HL-60/S4 treated with retinoic acid at 250 ng/mL for 4 days and 3 days (cell line): ENCODE measurements around the gene ADGRG1.

Experiments used
- in situ Hi-C: fragments of 300-500 bp; cut with MboI; formaldehyde crosslinking; loops from 2 replicates; pipeline ENCODE4 v1.7.0; 2022; ENCODE audit warnings: low sequenced_read_pairs

Gene ADGRG1

DNA sequence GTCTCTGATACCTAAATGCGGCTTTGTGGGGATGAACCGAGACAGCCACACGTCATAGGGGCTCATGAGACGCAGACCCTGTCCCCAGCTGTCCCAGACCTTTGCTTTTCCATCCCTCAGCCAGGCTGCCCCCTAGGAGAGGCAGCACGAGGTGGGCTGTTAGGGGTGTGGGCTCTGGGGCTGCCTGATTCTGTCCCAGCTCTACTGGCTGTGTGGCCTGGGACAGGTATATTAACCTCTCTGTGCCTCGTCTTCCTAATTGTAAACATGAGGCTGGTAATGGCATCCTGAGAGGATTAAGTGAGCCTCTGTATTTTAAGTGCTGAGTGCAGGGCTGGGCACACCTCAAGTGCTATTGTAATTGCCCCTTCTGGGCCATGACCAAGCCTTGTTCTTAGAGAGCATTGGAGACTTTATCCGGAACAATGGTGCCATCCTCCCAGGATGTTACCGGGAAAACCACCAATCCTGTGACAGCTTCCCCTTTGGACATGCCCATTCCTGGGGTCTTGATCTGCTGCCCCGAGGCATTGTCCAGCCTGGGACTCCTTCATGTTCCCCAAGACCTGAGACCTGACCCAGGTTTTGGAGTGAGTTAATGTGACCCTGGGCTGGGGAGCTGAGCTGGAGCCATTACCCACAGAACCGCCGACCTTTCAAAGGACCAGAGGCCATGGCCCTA is 5.1 kb downstream of the ADGRG1 start:
- in situ Hi-C loops, result no loop called here

DNA sequence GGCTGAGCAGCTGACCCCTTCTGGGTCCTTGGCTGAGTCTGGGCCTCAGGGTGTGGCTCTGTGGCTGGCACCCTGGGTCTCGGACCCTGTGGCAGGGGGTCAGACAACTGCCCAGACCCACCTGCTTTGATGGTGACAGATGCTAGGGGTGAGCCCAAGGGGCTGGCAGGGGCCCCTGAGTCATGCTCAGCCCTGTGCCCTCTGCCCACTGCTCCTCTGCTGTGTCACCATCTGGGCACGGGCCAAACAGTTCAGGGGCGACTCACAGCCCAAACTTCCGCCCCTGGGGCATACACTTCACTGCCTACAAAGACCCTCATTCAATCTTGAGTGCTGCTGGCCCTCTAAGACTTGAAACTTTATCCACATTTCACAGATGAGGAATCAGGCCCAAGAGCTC is 5.7 kb downstream of the ADGRG1 start:
- in situ Hi-C loops, result no loop called here

DNA sequence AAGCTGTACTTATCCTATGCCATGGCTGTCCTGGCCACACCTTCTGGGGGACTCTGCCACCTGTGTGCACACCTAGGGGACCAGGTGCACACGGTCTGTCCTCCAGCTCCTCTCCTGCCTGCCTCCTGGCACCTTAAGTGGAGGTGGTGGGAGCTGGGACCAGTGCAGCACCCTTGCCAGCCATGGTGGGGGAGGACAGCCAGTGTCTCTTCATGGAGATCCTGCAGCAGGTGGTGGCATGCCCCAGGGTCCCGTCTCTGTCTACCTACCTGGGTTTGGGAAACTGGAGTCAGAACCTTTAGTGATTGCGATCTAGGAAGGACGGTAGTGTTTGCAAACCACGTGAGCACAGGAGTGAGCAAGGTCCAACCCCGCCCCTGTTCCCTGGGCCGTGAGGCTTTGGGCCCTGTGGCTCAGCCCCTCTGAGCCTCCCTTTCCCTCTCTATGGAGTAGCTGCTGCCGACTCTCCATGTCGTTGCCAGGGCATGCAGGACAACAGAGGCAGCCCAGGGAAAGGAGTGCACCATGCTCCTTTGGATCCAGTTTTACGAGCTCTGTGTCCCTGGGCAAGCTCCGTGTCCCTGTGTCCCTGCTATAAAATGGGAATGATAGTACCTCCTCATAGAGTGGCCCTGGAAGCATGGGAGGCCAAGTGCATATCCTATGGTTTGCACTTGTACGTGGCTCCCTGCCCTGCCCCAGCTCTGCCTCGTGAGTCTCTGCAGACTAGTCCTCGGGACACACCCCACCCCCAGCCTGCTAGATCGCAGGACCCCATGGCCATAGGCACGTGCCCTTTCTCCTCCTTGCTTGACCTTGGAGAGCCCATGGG is 7.1 kb downstream of the ADGRG1 start:
- in situ Hi-C loops, result no loop called here

DNA sequence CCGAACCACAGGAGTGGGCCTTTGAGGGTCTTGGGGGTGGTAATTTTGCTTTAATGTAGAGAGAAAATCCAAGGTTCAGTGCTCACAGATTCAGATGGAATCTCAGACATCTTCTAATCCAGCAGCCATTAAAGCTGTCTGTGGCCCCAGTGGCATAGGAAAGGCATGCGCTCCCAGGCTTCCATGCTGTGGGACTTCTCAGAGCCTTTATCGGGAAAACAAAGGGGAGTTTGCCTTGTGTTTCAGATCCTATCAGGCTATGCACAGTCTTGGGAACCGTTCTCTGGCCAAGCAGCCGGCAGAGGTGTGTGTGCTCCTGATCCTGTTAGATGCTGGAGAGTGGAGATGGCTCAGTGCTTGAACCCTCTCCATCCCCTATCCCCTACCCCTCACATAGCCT is 7.8 kb downstream of the ADGRG1 start:
- in situ Hi-C loops, result no loop called here

DNA sequence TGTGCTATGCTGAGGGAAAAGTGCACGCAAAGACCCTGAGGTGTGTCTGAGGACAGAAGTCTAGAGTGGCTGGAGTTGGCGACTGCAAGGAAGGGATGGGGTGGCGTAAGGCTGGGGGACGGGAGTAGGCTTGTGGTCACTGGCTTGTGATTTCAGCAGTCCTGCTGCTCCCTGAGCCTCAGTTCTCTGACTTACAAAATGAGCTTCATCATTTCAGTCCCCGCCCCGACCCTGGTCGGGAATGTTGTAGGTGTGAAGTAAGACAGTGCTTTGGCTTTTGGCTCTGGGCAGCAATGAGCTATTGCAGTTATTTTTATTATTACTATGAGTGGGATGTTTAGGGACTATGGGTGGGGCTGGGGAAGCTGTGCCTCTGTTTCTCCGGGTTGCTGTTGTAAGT is 8.6 kb downstream of the ADGRG1 start:
- in situ Hi-C loops, result no loop called here

DNA sequence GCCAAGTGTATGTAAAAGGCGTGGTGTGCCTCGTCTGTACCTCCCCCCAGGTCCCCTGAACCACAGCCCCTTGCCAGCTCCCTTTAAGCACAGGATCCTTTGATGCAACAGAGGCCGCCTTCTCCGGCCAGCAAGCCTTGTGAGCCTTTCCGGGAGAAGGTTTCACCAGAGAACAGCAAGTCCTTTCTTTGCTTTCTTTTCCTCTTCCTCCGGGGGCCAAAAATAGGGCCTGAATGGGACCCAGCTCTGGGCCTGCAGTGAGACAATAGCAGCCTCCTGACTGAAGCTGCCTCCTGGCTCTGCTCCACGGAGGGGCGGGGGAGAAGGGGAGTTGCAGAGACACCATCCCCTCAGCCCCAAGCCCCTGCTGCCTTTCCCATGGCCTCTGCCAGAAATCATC is 9.0 kb downstream of the ADGRG1 start:
- in situ Hi-C loops, result no loop called here

DNA sequence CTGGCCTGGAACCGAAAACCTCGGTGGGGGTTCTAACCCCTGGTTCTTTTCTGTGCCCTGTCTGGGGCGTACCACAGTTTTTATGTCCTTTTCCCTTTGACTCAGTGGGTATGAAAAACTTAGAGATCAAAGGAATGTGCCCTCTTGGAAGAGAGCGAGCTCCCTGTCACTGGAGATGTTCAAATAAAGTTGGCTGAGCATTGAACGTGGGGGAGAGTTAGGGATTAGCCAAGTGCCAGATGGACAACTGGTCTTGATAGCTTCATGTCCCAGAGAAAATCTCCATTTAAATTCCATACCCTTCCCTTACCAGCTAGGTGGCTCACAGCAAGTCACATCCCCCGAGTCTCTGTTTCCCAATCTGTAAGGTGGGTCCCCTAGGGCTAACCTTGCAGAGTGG is 9.5 kb downstream of the ADGRG1 start:
- in situ Hi-C loops, result no loop called here

DNA sequence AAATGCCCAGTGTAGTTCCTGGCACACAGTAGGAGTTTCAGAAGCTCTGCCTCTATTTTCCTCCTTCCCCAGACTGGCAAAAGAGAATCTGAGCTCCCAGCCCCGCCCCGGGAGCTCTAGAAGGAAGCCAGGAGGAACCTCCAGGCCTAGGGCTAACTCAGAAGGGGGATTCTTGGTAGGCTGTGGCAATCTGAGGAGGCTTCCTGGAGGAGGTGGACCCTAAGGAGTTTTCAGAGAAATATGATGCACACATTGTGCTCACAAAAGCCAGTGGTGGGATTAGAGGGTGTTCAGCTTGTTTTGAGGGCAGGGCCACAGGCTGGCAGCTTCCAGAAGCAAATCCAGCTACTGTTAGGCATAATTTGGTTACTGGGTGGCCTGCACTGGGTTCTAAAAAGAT is 10.0 kb downstream of the ADGRG1 start:
- in situ Hi-C loops, result no loop called here

DNA sequence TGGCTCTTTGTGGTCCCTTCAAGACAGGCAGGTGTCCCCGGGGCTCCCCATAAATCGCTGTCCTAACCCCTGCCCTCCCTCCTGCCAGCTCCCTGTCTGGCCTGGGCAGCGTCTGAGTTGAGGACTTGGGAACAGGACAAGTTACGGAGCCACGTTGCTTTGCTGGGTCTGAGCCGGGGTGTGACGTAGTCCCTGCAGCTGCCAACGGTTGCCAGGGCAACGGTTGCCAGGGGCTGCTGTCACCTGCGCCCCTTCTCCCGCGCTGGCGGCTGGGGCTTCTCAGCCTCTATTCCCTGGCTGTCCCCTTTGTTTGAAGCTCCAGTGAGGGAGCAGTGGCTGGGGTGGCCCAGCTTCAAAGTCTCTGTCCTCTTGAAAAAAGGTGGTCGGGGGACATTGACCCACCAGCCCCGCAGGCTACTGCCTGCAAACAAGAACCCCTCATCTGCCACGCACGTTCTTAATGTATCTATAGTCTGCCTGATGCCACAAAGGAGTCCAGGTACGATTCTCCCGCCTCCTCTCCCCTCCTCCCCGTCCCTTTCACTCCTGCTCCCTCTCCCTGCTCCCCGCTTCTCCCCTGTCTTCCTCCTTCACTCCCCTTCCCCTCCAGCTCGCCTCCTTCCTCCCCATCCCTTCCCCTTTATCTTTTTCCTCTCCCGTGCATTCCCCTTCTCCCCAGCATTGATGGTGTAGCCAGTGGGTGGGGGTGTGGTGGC is 10.9 kb downstream of the ADGRG1 start:
- in situ Hi-C loops, result no loop called here

DNA sequence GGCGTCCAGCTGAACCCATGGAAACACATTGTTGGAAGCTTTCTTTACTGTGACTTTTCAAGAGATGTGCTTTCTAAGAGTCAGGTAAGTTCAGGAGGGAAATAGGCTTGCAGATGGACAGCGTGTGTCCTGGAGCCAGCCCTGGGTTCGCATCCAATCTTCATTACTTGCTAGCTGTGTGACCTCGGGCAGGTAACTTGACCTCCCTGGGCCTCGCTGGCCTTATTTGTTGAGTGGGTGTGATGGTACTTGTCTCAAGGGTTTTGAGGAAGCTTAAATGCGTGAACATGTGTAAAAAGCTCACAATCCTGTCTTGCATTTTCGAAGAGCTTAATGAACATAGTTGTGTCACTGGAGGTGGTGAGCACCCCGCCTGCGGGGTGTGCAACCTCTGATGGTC is 11.8 kb downstream of the ADGRG1 start:
- in situ Hi-C loops, result no loop called here

DNA sequence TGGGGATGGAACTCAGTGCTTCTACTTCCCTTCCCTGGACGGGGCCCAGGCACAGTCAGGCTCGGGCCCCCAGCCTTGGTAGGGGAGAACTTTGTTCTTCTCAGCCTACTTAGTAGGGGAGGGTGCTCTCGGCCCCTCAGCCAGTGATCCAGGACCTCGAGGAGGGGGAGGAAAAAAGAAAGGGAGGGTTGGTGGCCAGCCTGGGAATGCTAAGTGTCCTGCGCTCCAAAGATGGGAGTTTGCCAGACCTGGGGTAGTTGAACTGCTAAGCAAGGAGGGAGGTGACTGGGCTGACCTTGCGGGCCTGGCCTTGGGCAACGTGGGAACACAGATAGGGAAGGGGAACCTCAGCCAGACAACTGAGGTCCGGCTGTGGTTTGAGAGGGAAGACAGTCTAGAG is 12.2 kb downstream of the ADGRG1 start:
- in situ Hi-C loops, result no loop called here

DNA sequence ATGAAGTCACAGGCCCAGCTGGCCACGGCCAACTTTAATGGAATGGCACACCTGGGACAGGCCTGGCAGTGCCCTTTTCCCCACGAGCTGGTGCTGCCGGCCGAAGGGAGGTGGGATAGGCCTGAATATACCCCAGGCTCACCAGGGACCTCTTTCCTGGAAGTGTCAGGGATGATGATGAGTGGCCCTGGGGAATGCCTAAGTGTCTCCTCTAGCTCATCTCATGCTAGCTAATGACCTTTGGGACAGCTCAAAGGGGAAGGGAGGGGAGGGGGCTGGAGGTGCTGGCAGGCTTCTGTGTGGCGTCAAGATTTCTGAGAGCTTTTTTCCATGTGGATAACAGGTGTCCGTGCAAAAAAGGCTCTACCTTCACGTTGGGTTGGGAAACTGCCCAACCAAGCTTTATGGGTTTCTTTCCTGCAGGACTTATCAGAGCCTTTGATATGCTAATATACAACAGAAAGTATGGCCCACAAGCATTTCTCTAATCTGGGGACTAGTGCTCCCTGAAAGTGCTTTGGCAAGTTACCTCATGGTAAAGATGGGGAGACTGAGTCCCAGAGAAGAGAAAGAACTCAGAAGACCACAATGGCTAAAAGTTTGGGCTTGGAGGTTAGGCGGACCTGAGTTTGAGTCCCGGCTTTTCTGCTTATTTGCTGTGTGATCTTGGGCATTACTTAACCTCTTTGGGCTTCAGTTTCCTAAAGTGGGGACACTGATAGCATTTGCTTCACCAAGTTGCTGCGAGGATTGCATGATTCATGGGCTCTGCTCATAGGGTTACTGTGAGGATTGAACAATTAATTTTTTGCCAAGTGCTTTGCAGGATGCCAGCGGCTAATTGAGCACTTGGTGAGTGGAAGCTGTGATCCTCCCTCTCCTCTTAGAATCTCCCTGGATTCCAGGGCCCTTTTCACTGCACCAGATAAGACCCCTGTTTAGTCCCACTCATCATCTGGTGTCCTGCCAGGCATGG is 14.0 kb downstream of the ADGRG1 start:
- in situ Hi-C loops, result no loop called here

DNA sequence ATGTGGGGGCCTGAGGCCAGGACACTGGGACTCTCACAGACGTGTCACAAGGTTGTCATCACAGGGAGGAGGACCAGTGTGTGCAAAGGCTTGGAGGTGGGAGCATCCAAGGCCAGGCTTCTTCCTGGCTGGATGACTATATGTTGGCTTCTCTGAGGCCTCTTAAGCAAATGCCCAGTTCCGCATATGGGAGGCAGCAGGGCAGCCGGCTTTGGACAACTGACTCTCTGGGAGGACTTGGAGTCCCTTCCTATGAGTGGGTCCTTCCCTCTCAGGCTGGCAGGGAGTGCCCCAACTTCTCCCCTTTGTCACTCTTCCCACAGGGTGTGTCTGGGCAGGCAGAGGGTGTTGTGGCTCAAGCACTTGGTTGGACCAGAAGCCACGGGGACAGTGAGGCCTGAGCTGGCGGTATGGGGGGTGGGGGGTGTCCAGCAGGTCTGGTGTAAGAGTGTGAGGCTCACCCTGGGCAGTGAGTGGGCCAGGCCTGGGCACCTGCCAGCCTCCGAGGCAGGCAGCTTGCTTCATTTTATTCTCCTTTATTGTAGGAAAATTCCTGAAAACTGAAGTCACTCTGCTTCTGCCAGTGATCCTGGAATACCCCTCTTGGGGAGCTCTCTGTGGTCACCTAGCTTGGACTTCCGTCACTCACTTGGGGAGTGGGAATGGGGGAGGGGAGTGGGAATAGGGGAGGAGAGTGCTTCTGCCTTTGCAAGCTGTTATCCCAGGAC is 14.9 kb downstream of the ADGRG1 start:
- in situ Hi-C loops, result no loop called here

DNA sequence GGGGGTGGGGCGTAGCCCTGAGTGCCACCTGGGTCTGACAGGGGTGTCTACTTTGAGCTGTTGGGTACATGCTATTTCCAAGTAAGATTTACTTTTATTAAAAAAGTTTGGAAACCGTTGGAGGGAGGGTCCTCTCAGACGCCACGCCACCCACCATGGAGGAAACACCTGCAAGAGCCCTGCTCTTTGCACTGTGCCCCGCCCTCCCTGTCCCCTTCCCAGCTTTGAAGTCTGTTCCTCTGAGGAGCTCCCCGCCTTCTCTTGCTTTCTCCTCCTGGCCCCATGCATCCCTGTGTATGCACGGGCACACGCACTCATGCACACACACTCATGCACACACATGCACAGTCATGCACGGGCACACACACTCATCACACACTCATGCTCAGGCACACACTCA is 15.5 kb downstream of the ADGRG1 start:
- in situ Hi-C loops, result no loop called here

DNA sequence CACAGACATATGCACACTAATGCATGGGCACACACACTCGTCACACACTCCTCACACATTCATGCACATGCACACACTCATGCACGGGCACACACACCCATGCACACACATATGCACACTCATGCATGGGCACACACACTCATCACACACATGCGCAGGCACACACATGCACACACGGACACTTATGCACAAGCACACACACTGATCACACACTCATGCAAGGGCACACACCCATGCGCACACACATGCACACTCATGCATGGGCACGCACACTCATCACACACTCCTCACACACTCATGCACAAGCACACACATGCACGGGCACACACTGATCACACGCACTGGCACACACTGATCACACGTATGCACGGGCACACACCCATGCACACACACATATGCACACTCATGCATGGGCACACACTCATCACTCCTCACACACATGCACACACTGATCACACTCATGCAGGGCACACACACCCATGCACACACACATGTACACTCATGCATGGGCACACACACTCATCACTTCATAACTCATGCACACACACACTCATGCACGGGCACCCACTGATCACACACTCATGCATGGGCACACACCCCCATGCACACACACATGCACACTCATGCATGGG is 16.1 kb downstream of the ADGRG1 start:
- in situ Hi-C loops, result no loop called here

DNA sequence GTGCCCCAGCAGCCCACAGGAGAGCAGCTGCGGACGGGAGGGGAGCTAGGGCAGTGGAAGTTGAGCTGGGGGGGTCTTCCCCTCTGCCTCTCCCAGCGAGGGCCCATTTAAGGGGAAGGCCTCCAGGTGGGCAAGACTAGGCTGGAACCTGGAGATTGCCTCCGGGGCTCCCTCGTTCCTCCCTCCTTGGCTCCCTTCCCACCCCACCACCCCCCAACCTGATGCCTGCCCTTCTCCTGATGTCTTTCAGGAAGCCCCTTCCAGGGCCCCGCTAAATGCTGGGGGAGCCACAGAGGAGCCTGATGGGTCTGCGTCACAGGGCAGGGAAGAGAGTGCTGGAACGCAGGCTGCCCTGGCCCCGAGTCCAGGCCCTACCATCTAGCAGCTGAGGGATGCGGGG is 16.7 kb downstream of the ADGRG1 start:
- in situ Hi-C loops, result no loop called here

DNA sequence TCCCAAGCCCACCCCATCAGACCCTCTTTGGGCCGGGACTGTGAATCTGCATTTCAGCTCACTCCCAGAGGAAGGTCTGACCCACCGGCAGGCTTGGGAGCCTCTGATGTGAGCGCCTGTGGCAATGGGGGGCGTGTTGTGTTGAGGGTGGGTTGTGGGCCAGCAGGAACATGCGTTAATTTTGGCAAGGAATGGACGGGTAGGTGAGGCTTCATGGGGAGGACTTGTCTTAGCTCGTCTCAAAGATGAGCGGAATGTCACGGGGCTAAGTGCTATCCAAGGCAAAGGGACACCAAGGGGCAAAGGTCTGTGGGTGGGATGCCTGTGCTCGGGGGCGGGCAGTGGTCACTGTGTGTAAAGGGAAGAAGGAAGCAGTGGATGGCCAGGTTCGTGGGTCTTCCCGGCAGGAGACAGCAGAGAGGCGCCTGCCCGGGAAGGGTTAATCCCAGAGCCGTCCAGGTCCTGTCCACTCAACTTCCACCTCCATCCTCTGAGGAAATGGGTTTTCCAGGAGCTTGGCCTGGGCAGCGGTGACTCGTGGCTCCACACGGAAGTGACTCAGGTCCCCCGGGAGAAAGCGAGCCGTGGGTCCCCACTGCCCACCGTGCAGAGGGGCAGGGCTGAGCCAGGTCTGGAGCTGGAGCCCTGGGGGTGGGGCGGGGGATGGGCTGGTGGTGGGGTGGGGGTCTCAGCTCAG is 17.4 kb downstream of the ADGRG1 start:
- in situ Hi-C loops, result no loop called here

DNA sequence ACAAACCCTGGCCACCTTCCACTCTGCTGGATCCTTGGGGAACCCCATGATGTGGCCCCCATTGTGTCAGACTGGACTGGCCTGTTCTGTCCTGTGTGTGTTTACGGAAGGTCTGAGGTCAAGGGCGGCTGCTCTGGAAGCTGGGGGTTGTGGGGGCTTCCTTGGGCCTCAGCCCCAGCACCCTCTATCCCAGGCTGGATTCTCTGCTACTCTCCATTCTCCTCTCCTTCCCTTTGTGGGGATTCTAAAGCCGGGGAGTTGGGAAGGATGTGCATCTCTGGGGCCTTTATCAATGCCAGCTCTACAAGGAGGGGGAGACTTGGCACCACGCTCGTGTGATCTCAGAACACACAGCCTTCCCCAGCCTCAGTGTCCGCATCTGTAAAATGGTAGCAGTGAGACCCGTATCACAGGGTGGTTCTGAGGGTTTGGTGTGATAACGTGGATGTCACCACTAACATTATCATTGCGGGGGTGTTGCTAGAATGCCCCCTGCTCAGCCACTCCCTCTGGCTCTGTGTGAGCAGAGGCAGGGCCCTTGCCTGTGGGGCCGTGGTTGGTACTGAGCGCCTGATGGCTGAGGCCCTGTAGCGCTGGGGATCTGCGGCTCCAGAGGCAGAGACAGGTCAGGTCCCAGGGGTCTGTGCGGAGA is 18.1 kb downstream of the ADGRG1 start:
- in situ Hi-C loops, result no loop called here
